Measurements from ENCODE around the gene TENT5C.

DNA sequence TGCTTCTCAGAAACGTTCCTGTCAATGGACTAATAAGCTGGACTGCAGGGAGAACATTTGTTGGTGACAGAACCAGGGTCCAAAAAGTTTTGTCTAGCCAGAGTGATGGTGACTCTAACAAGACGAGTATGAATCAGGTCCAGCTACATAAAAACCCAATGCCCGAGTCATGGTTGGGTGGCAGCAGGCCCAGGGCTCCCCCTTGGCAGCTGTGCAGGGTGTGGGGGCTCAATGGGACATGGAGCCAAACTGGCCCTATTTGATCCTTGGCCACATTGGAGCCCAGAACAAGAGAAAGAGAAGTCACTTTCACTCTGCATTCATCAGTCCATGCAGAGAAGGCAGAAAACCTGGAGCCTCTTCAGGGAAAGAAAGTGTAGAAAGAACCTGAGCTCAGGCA is 37.9 kb upstream of the TENT5C start:
- no peak for TF ChIP-seq BACH2 (CRISPR knock-in tag; IDR thresholded peaks at IDR 0.05; ENCODE audit: borderline replicate concordance)
- no peak for TF ChIP-seq RARB (CRISPR knock-in tag; IDR thresholded peaks at IDR 0.05)
- no peak for TF ChIP-seq ARNTL (CRISPR knock-in tag; IDR thresholded peaks at IDR 0.05; ENCODE audit: borderline replicate concordance, low read depth)
- no peak for TF ChIP-seq CREB5 (CRISPR knock-in tag; IDR thresholded peaks at IDR 0.05; ENCODE audit: low read depth)
- TF ChIP-seq ZNF8 (CRISPR knock-in tag; IDR thresholded peaks at IDR 0.05) = no peak
- no peak for TF ChIP-seq ZFP3 (CRISPR knock-in tag; IDR thresholded peaks at IDR 0.05)
- TF ChIP-seq ZFP30 (CRISPR knock-in tag; IDR thresholded peaks at IDR 0.05) = no peak
- no peak for TF ChIP-seq TOX (CRISPR knock-in tag; IDR thresholded peaks at IDR 0.05; ENCODE audit: borderline replicate concordance)
- TF ChIP-seq, protein P1, sequence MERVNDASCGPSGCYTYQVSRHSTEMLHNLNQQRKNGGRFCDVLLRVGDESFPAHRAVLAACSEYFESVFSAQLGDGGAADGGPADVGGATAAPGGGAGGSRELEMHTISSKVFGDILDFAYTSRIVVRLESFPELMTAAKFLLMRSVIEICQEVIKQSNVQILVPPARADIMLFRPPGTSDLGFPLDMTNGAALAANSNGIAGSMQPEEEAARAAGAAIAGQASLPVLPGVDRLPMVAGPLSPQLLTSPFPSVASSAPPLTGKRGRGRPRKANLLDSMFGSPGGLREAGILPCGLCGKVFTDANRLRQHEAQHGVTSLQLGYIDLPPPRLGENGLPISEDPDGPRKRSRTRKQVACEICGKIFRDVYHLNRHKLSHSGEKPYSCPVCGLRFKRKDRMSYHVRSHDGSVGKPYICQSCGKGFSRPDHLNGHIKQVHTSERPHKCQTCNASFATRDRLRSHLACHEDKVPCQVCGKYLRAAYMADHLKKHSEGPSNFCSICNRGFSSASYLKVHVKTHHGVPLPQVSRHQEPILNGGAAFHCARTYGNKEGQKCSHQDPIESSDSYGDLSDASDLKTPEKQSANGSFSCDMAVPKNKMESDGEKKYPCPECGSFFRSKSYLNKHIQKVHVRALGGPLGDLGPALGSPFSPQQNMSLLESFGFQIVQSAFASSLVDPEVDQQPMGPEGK (CRISPR knock-in tag; IDR thresholded peaks at IDR 0.05; ENCODE audit: borderline replicate concordance) = no peak
- TF ChIP-seq, protein P2, sequence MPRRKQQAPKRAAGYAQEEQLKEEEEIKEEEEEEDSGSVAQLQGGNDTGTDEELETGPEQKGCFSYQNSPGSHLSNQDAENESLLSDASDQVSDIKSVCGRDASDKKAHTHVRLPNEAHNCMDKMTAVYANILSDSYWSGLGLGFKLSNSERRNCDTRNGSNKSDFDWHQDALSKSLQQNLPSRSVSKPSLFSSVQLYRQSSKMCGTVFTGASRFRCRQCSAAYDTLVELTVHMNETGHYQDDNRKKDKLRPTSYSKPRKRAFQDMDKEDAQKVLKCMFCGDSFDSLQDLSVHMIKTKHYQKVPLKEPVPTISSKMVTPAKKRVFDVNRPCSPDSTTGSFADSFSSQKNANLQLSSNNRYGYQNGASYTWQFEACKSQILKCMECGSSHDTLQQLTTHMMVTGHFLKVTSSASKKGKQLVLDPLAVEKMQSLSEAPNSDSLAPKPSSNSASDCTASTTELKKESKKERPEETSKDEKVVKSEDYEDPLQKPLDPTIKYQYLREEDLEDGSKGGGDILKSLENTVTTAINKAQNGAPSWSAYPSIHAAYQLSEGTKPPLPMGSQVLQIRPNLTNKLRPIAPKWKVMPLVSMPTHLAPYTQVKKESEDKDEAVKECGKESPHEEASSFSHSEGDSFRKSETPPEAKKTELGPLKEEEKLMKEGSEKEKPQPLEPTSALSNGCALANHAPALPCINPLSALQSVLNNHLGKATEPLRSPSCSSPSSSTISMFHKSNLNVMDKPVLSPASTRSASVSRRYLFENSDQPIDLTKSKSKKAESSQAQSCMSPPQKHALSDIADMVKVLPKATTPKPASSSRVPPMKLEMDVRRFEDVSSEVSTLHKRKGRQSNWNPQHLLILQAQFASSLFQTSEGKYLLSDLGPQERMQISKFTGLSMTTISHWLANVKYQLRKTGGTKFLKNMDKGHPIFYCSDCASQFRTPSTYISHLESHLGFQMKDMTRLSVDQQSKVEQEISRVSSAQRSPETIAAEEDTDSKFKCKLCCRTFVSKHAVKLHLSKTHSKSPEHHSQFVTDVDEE (CRISPR knock-in tag; IDR thresholded peaks at IDR 0.05) = no peak
- TF ChIP-seq SNAI2 (CRISPR knock-in tag; IDR thresholded peaks at IDR 0.05) = no peak
- no peak for TF ChIP-seq POU6F1 (CRISPR knock-in tag; IDR thresholded peaks at IDR 0.05; ENCODE audit: borderline replicate concordance, low read depth)

Measured in SK-N-SH treated with all-trans-retinoic acid at 6 μM for 48 hours (cell line).